ENCODE measurements around the gene STIM1.

Gene STIM1

GRCh38 chr11:3831378-3832239 is 23.9 kb upstream of the STIM1 start:
- DNase-seq = no peak

GRCh38 chr11:3832816-3833215 is 22.6 kb upstream of the STIM1 start:
- no peak for DNase-seq

GRCh38 chr11:3833449-3833848 is 22.0 kb upstream of the STIM1 start:
- DNase-seq = no peak

- no peak for DNase-seq
Observed at GRCh38 chr11:3834349-3834663, 21.2 kb upstream of the STIM1 start.

- DNase-seq = no peak
Observed at GRCh38 chr11:3834664-3835461, 20.6 kb upstream of the STIM1 start.

GRCh38 chr11:3835751-3836150 is 19.7 kb upstream of the STIM1 start:
- DNase-seq = no peak

- DNase-seq = no peak
Observed at GRCh38 chr11:3836903-3837302, 18.6 kb upstream of the STIM1 start.

GRCh38 chr11:3837793-3838192 is 17.7 kb upstream of the STIM1 start:
- no peak for DNase-seq

GRCh38 chr11:3838504-3838903 is 17.0 kb upstream of the STIM1 start:
- no peak for DNase-seq

- no peak for DNase-seq
Observed at GRCh38 chr11:3840004-3840869, 15.2 kb upstream of the STIM1 start.

- no peak for DNase-seq
Observed at GRCh38 chr11:3840870-3841425, 14.5 kb upstream of the STIM1 start, which contains the start of gene RHOG. RHOG (minus strand) TSS chr11:3840959; CDS start chr11:3828138, 12,821 bp downstream.

GRCh38 chr11:3841426-3842350 is 13.8 kb upstream of the STIM1 start:
- peak; percentile 42 for DNase-seq

GRCh38 chr11:3843326-3843725 is 12.1 kb upstream of the STIM1 start:
- no peak for DNase-seq

GRCh38 chr11:3845246-3845645 is 10.2 kb upstream of the STIM1 start:
- DNase-seq = no peak

GRCh38 chr11:3845670-3846069 is 9.8 kb upstream of the STIM1 start:
- DNase-seq = no peak

- peak; percentile 58 for DNase-seq
Observed at GRCh38 chr11:3849297-3849874, 6.1 kb upstream of the STIM1 start.

- no peak for DNase-seq
Observed at GRCh38 chr11:3853545-3853842, 2.0 kb upstream of the STIM1 start.

- DNase-seq = no peak
Observed at GRCh38 chr11:3853899-3854659, 1.4 kb upstream of the STIM1 start.

- no peak for DNase-seq
Observed at GRCh38 chr11:3854660-3854976, 846 bp upstream of the STIM1 start.

- DNase-seq = no peak
Observed at GRCh38 chr11:3855808-3856491, 486 bp downstream of the STIM1 start.

Data from NCI-H1694 (cell line).